Amniotic epithelial cell (primary cell): ENCODE results near the gene SLX9.
A peak's percentile ranks its signal among the peaks of the same experiment; 100 is the strongest.

Experiments used
- DNase-seq: peaks from one replicate; pipeline ENCODE4 v3.0.0-alpha.2; 2010; ENCODE audit warnings: low read depth

Gene SLX9

GRCh38 chr21:44947930-44948331, 8.1 kb downstream of the SLX9 start:
- no peak for DNase-seq

DNA sequence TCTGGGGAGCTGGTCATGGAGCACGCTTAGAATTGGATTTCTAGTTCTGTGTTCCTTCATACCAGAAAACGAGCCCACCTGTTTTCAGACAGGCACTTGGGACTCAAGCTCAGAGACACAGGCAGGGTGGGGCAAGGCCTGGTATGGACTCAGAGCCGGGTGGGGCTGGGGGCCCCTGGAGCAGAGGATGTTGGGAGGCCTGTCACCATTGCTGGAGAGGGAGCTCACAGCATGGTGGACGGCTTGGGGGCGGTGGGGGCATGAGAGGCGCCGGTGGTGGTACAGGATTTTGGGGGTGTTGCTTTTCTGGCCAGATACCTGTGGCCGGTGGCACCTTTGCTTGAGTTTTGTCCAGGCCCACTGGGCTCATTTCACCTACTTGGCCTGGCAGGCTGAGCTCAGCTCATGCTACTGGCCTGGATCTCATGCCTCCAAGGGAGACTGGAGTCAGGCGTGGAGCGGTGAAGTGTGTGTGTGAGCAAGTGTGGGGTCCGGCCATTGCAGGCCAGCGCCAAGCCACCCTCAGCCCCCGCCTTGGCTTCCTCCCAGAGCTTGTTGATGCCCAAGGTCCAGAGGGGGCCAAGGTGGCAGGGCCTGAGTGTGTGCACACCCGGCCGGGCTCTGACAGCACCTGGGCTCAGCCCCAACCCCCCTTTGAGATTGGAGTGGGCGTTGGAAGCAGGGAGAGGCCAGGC, 8.7 kb downstream of the SLX9 start:
- DNase-seq: no peak

DNA sequence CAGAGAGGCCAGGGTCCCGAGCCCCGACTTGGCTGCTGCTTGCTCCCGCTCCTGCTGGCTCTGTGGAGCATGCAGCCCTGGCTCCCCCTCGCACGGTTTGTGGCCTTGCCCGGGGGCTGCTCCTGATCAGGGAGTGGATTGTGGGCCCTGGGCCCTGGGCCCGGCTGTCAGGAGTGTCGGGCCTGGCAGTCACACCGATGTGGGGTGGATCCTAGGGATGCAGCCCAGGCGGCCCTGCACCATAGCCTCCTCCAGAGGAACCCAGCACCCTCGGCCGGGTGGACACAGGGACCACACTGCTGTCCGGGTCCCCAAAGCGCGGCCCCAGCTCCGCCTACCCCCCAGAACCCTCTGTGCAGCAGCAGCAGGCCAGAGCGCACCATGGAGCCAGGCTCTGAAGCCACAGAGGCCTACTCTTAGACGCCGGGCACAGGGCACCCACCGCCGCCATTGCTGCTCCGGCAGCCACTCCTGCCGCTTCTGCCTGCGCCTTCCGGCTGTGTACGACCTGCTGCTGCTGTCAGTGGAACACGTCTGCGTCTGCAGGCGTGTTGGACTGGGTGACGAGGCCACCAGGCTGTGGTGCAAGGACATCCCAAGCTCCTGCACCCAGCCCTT, 9.4 kb downstream of the SLX9 start:
- no peak for DNase-seq

DNA sequence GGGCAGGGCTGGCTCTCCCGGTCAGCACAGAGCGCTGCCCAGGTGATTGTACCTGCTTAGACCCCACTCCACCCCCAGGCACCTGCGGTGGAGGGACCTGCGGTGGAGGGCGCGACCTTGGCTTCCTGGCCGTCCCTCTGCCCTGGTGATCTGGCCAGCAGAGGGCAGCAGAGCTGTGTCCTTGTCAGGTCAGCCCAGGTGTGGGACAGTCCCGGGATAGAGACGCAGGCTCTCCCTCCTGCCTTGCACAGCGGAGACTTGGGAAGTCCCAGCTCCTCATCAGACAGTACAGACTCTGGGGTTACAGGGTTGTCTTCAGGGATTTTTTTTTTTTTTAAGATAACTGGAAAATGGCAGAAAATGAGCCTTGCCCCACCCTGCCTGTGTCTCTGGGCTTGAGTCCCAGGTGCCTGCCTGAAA, 10.0 kb downstream of the SLX9 start:
- peak; percentile 57 for DNase-seq

DNA sequence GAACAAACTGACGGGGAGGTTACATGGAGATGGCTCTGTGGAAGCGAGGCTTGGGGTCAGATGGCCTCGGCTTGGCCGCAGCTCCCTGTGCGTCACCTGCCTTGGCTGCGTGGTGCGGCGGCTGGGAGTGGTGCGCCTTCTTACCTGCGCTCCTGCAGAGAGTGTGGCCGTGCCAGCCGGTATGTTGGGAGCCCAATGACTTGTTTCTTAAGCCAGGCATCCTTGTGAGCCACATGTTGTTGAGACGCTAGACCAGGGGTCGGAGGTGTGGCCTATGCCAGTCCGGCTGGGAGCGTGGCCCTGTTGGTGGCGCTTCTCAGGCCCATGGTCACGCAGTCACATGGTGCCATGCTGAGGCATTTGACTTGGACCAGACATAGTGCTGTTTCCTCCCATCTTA, 10.5 kb downstream of the SLX9 start:
- no peak for DNase-seq

DNA sequence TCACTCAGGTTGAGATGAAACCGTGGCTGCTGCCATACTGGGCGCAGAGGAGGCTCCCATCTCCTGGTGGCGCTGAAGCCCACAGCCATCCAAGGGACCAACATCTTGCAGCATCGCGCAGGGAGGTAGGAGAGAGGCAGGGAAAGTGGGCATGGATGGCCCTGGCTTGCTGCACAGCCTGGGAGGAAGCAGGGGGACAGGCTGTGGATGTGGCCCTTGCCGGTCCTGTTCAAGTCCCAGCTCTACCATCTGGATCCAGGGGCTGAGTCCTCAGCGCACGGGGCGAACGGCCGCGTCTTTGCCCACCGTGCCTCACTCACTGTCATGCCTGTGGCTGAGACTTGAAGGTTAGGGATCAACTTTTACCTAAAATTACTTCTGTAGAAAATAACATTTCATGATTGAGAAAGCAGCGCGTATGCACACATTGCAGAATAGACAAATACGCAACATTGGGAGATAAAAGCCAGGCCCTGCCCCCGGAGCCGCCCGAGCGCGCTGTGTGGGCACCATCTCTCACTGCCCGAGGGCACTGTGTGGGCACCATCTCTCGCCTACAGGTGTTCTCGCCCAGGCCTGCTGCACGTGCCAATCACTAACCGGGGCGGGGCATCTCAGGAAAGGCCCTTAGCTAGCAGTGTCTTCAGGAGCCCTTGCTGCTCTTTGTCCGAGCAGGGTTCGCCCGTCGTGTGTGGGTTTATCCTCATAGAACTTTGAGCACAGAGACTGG, 11.5 kb downstream of the SLX9 start:
- DNase-seq: no peak

GRCh38 chr21:44952116-44952928, 12.5 kb downstream of the SLX9 start:
- no peak for DNase-seq

DNA sequence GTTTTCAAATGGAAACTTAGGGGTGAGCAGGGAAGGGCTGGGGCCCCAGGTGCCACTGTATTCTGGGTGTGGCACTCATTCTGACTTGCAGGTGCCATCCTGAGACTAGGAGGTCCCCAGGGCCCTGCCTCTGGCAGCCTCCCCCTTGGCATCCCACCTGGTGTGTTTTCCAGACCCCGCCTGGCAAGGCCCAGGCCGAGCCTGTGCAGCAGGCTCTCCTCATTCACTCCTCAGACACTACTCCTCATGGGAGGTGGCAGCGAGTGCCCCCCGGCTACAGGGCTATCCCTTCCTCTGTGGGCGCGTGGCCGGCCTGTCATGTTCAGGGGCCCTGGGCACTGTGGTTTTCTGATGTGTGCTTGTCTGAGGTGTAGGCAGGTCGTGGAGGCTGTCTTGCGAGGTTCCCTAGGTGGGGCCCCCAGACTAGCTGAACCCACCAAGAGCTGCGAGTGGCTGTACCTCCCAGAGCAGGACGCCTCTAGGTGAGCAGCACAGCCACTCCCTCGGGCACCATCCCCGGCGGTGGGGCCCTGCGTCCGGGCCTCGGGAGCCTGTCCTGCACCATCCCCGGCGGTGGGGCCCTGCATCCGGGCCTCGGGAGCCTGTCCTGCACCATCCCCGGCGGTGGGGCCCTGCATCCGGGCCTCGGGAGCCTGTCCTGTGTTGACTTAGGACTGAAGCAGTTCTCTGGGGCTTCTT, 13.2 kb downstream of the SLX9 start:
- DNase-seq: no peak

DNA sequence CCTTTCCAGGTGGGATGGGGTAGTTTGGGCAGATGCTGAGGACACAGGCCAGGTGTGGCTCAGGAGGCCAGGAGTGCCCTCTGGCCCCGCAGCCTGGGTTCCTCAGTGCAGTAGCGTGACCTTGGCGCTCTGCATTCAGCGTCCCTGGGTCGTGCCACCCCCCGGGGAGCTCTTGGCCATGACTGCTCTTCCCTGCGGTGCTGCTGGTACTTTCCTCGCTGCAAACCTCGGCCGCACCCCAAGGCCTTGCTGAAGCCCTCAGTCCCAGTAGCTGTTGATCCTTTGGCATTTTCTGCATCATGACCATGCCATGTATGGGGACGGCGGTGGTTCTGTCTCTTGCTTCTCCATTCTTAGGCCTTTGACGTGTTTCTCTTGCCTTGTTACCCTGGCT, 13.8 kb downstream of the SLX9 start:
- DNase-seq: no peak

- no peak for DNase-seq
Measured at GRCh38 chr21:44954281-44954771, 14.5 kb downstream of the SLX9 start.

DNA sequence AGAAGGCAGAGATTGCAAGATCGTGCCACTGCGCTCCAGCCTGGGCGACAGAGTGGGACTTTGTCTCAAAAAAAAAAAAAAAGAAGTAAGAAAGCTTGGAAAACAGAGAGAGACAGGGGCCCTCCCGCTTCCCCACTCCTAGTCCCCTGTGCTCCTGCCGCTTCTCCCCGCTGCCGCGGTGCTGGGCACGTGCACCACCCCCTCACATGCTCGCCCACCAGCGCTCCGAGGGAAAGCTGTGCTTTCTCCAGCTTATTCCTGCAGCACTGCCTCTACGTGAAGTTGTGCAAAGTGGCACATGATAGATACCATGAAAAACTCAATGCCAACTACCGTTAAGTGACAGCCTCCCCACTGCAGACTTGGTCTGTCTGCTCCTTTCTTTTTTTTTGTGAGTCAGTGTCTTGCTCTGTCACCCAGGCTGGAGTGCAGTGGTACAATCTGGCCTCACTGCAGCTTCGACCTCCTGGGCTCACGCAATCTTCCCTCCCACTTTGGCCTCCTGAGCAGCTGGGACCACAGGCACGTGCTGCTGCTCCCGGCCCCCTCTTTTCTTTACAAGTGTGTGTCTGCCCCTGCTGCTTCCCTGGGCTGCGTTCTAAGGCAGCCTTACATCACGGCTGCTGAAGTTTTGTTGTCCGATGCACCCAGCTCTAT, 15.4 kb downstream of the SLX9 start:
- peak; percentile 31 for DNase-seq

- no peak for DNase-seq
Measured at GRCh38 chr21:44955798-44956175, 16.0 kb downstream of the SLX9 start.

GRCh38 chr21:44956356-44957046, 16.7 kb downstream of the SLX9 start:
- no peak for DNase-seq

DNA sequence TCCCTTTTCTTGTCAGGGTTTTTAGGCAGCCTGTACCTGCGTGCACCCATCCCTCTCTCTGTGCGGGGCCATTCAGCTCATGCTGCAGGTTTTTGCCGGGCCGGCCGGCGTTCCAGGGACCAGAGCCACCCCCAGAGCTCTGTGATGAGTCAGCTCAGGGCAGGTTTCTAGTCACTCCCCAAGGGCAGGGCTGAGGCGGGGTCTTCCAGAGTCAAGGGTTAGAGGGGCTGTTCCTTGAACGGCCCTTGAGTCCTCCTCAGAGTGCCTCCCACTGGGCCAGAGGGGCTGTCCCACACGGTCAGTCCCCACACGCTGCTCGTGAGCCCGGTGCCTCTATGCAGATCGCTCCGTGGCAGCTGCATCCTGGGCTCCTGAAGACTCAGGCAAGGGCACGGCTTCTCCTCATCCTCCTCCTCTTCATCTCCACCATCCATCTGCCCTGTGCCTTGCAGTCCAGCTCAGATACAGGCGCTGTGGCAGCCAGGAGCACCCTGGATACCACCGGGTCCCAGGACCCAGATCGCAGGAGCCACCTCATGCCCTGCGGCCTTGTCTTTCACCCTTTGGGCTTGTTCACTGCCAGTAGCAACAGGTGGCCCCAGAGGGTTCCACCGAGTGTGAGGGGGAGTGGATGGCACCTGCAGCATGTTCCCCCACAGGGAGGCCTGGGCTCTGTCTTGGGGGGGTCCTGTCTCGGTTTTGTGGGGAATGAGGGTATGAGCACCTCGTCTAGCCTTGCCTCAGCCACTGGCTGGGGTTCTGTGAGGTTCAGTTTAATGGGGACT, 17.4 kb downstream of the SLX9 start:
- no peak for DNase-seq

GRCh38 chr21:44957901-44958451, 18.1 kb downstream of the SLX9 start:
- DNase-seq: no peak

DNA sequence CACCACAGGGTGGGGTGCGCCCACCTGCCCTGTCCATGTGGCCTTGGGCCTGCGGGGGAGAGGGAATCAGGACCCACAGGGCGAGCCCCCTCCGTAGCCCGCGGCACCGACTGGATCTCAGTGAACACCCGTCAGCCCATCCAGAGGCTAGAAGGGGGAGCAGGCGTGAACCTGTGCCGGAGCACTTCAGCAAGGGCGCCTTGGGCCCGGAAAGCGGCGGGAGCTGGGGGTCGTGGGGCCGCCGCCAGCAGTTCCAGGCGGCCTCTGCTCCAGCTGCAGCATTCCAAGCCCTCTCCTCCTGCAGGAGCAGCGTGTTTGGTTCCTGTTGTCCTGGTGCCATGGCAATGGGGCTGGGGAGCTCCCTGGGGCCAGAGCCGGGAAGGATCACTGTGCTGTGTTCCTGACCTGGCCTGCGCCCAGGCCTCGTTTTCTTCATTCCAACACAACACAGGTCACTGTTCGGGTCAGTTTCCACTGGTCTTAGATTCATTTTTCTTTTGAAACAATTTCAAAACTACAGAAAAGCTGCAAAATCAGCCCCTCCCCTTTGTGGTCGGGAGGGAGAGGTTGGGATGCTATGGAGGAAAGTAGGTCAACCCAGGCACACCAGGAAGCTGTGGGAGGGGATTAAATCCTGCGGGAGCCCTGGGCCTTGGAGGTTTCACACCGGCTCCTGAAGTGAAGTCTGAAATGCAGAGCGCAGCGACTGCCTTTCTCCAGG, 18.8 kb downstream of the SLX9 start:
- peak; percentile 99 for DNase-seq

- no peak for DNase-seq
Measured at GRCh38 chr21:44959376-44960091, 19.7 kb downstream of the SLX9 start.
